ENCODE results near the gene KLHL21. TPM values are rescaled to one million over a fixed set of nuclear protein-coding genes. Genes with fewer than 3 reads are reported as not detected.
"Not testable (repeated sequence)": the region's sequence is repeated elsewhere in the genome, so short reads cannot be mapped to it uniquely, and the experiment has no call there.

KLHL21 gene
- total RNA-seq, 2 donors from 2014 or later: 38.4 to 60.0 TPM

DNA sequence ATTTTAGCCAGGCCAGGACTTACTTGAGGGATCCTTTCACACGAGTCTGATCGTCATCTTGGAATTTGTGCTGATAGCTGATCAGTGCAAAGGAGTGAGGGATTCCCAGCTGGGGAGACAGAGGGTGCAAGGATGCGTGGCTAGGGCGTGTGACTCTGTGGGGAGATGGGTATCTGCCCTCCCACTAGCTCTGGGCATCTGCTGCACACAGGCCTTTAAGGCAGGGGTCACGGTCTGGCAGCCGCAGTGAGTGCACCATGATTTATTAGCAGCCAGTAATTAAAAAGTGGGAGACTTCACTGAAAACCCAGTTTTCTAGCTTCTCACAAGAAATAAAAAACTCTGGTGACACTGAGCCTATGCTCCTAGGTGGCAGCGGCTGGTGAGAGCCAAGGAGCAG lies 42.3 kb upstream of the KLHL21 start:
- Histone ChIP-seq H3K4me1 (no peaks in the 10 kb centered on the region), H3K36me3 (replicated peaks in 1 of 2; ENCODE audit: insufficient read depth in 1 of 2, low read depth in 2 of 2) (peaks cover 0 to 4% of the 10 kb centered on the region in 2 donors), H3K27ac (no peak overlapping the region), H3K4me3 (no peak overlapping the region), H3K9me3 (no peaks in the 10 kb centered on the region), H3K27me3 (no peaks in the 10 kb centered on the region)
- ATAC-seq (no peak), DNase-seq (no peak)
- 88 to 89% methylated on average over 6 to 7 of the region's 7 CpGs for WGBS, 2 donors
- intact Hi-C loops (cut with DNase I): loop anchor here (10.0 kb wide), 1 partner anchor 160 kb away; no protein-coding TSS in a partner anchor
- TF ChIP-seq, protein P1, sequence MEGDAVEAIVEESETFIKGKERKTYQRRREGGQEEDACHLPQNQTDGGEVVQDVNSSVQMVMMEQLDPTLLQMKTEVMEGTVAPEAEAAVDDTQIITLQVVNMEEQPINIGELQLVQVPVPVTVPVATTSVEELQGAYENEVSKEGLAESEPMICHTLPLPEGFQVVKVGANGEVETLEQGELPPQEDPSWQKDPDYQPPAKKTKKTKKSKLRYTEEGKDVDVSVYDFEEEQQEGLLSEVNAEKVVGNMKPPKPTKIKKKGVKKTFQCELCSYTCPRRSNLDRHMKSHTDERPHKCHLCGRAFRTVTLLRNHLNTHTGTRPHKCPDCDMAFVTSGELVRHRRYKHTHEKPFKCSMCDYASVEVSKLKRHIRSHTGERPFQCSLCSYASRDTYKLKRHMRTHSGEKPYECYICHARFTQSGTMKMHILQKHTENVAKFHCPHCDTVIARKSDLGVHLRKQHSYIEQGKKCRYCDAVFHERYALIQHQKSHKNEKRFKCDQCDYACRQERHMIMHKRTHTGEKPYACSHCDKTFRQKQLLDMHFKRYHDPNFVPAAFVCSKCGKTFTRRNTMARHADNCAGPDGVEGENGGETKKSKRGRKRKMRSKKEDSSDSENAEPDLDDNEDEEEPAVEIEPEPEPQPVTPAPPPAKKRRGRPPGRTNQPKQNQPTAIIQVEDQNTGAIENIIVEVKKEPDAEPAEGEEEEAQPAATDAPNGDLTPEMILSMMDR (IDR thresholded peaks at IDR 0.05): no peak
- TF ChIP-seq POLR2A (IDR thresholded peaks at IDR 0.05): no peak

DNA sequence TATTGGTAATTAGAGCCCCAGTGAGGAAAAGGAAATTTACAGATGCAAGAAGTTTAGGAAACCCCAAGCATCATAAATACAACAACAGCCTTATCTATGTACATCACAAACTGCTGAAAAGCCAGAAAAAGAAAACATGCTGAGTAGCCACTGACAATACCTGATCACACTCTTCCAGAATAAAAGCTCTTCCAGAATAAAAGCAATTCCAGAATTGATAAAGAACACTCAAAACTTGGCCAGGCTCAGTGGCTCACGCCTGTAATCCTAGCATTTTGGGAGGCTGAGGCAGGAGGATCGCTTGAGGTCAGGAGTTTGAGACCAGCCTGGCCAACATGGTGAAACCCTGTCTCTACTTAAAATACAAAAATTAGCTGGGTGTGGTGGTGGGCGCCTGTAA lies 38.2 kb upstream of the KLHL21 start:
- ATAC-seq, DNase-seq, H3K4me3 ChIP-seq, H3K27ac ChIP-seq, H3K27me3 ChIP-seq, H3K9me3 ChIP-seq, H3K4me1 ChIP-seq: not testable (repeated sequence)
- intact Hi-C loops (cut with DNase I): loop anchor here (10.0 kb wide), 1 partner anchor 156 kb away; no protein-coding TSS in a partner anchor
- 86 to 91% methylated on average over 3 of the region's 3 CpGs for WGBS, 2 donors
- H3K36me3 ChIP-seq (replicated peaks in 1 of 2; ENCODE audit: insufficient read depth in 1 of 2, low read depth in 2 of 2): peaks cover 6 to 16% of the 10 kb centered on the region in 2 donors

DNA sequence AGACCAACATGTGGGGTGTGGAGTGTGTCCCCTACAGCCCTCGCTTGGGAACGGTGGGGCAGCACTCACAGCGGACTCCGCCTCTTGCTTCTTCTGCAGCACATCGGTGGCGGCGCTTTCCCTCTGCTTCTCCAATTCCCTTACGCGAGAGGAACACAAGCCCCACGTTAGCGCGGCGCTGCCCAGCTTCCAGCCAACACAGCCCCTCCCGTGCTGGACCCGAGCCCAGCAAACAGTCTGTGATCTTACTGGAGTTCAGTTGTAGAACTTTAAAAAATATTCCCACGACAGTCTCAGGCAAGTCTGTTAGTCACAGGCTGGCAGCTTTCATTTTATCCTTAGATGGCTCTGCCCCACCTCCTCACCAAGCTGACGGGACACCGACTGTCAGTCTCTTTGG lies 35.6 kb upstream of the KLHL21 start:
- H3K36me3 ChIP-seq (replicated peaks in 1 of 2; ENCODE audit: insufficient read depth in 1 of 2, low read depth in 2 of 2): peaks cover 6 to 18% of the 10 kb centered on the region in 2 donors
- DNase-seq (peak; percentile 56 to 85 (median 80)), ATAC-seq (peak; percentile 33)
- H3K4me1 ChIP-seq: peaks cover 16% of the 10 kb centered on the region
- no peaks in the 10 kb centered on the region for H3K27me3 ChIP-seq
- no peaks in the 10 kb centered on the region for H3K9me3 ChIP-seq
- WGBS, 2 donors: 56 to 62% methylated on average over 18 of the region's 18 CpGs
- peak overlapping the region in 1 of 4 donors; percentile 8 for H3K27ac ChIP-seq
- H3K4me3 ChIP-seq: no peak overlapping the region
- TF ChIP-seq POLR2A (IDR thresholded peaks at IDR 0.05): no peak
- TF ChIP-seq, protein P1 (IDR thresholded peaks at IDR 0.05): no peak
- intact Hi-C loops (cut with DNase I): no loop called here

DNA sequence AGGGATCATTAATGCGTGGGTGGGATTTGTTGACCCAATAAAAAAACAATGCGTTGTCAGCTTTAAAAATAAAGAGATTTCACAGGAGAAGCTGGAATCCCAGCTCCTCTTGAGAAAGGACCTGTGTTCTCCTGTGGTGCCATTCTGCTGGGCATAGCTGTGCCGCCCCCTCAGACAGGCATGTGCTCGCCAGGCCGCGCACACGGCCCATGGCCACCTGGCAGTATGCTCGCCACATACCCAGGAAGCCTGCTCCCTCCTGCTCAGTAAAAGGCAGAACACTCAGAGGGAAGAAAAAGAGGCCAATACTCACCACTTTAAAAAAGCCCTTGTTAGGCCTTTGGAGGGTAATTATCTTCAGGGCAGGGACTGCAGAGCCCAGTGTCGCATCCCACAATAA lies 35.1 kb upstream of the KLHL21 start:
- WGBS, 2 donors: 83 to 90% methylated on average over 6 to 9 of the region's 9 CpGs
- Histone ChIP-seq H3K4me1 (peaks cover 16% of the 10 kb centered on the region), H3K36me3 (replicated peaks in 1 of 2; ENCODE audit: insufficient read depth in 1 of 2, low read depth in 2 of 2) (peaks cover 7 to 18% of the 10 kb centered on the region in 2 donors), H3K27me3 (no peaks in the 10 kb centered on the region), H3K27ac (peak overlapping the region in 1 of 4 donors; percentile 8), H3K4me3 (no peak overlapping the region), H3K9me3 (no peaks in the 10 kb centered on the region)
- DNase-seq: no peak
- TF ChIP-seq, protein P1 (IDR thresholded peaks at IDR 0.05): no peak
- TF ChIP-seq POLR2A (IDR thresholded peaks at IDR 0.05): no peak
- intact Hi-C loops (cut with DNase I): no loop called here
- no peak for ATAC-seq

DNA sequence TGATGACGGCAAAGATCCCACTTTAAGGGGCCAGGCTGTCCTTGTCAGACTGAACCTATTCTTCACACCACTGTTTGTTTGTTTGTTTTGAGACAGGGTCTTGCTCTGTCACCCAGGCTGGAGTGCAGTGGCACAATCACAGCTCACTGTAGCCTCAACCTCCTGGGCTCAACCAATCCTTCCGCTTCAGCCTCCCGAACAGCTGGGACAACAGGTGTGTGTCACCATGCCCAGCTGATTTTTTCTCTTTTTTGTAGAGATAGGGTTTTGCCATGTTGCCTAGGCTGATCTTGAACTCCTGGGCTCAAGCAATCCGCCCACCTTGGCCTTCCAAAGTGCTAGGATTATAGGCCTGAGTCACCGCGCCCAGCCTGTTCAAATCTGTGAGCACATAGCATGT lies 34.1 kb upstream of the KLHL21 start:
- H3K4me3 ChIP-seq; H3K27ac ChIP-seq; ATAC-seq; DNase-seq; H3K9me3 ChIP-seq; H3K27me3 ChIP-seq; intact Hi-C loops (cut with DNase I): not testable (repeated sequence)
- WGBS, 2 donors: 97% methylated on average over 5 to 6 of the region's 6 CpGs
- Histone ChIP-seq H3K4me1 (peaks cover 16% of the 10 kb centered on the region), H3K36me3 (replicated peaks in 1 of 2; ENCODE audit: insufficient read depth in 1 of 2, low read depth in 2 of 2) (peaks cover 10 to 19% of the 10 kb centered on the region in 2 donors)
